IMR-90 (cell line): ENCODE measurements around the gene ACCSL. TPM values are rescaled to one million over a fixed set of nuclear protein-coding genes. Genes with fewer than 3 reads are reported as not detected.

ENCODE experiments used
- ATAC-seq: fragments of 200-7000 bp; cut with Tn5 transposase; 2 replicates; pipeline ENCODE4 v1.9.1; 2020; ENCODE audit warnings: low read depth, mild to moderate bottlenecking, moderate library complexity
- BruUV-seq: library from RNA; stranded (reverse); fragments of 400-500 nt; replicated peaks from 2 replicates; lab custom pipeline; 2021; lab: Mats Ljungman, UMichigan
- CTCF ChIA-PET: fragments of 300-600 bp; formaldehyde crosslinking; extraction: SDS; loops from one replicate; lab custom pipeline; 2021; ENCODE audit warnings: antibody characterized with exemption; lab: Yijun Ruan, JAX
- POLR2A ChIA-PET: fragments of 300-600 bp; sonication (Branson Sonifier 250); formaldehyde crosslinking; loops from one replicate; lab custom pipeline; 2022; ENCODE audit warnings: antibody characterized with exemption; ENCODE audit not compliant: unreplicated experiment; lab: Charles Lee
- DNase-seq: peaks from one replicate; pipeline ENCODE4 v3.0.0; 2013
- H2AFZ ChIP-seq: replicated peaks from 2 replicates; pipeline ENCODE3; 2013; ENCODE audit warnings: low read length, mild to moderate bottlenecking; ENCODE audit not compliant: poor library complexity
- H2AK5ac ChIP-seq: 2 replicates; pipeline ENCODE4 v1.6.1; 2013; ENCODE audit warnings: low read depth, low read length, inconsistent platforms
- H2AK9ac ChIP-seq: replicated peaks from 2 replicates; pipeline ENCODE3; 2013; ENCODE audit warnings: mild to moderate bottlenecking, low read depth, low read length, moderate library complexity; ENCODE audit not compliant: poor library complexity
- H2BK120ac ChIP-seq: 2 replicates; pipeline ENCODE4 v1.6.1; 2013; ENCODE audit warnings: low read depth, low read length, inconsistent platforms
- H2BK15ac ChIP-seq: 3 replicates; pipeline ENCODE4 v1.6.1; 2013; ENCODE audit warnings: low read depth, low read length, inconsistent platforms
- H2BK20ac ChIP-seq: 2 replicates; pipeline ENCODE4 v1.6.1; 2013; ENCODE audit warnings: low read depth, mild to moderate bottlenecking, inconsistent platforms, low read length, moderate library complexity
- H2BK5ac ChIP-seq: 2 replicates; pipeline ENCODE4 v1.6.1; 2013; ENCODE audit warnings: mild to moderate bottlenecking, low read depth, low read length, inconsistent platforms; ENCODE audit not compliant: poor library complexity, severe bottlenecking
- H3K14ac ChIP-seq: replicated peaks from 2 replicates; pipeline ENCODE4 v1.6.1; 2013; ENCODE audit warnings: low read depth, low read length, inconsistent platforms
- H3K18ac ChIP-seq: 2 replicates; pipeline ENCODE4 v1.6.1; 2013; ENCODE audit warnings: low read depth, low read length, control low read depth
- H3K23ac ChIP-seq: 2 replicates; pipeline ENCODE4 v1.6.1; 2013; ENCODE audit warnings: low read depth, low read length, inconsistent platforms
- H3K27ac ChIP-seq: 2 replicates; pipeline ENCODE4 v1.5.1; 2013; ENCODE audit warnings: mild to moderate bottlenecking, control low read depth, low read length; ENCODE audit not compliant: insufficient read depth
- H3K27me3 ChIP-seq: 2 replicates; pipeline ENCODE4 v1.6.1; 2013; ENCODE audit warnings: low read length; ENCODE audit not compliant: control insufficient read depth, insufficient read depth
- H3K36me3 ChIP-seq: 2 replicates; pipeline ENCODE4 v1.6.1; 2013; ENCODE audit warnings: low read length, mixed read lengths; ENCODE audit not compliant: control insufficient read depth, insufficient read depth
- H3K4ac ChIP-seq: 2 replicates; pipeline ENCODE4 v1.6.1; 2013; ENCODE audit warnings: low read depth, low read length, inconsistent platforms
- H3K4me1 ChIP-seq: 2 replicates; pipeline ENCODE4 v1.6.1; 2013; ENCODE audit warnings: low read length, mixed read lengths; ENCODE audit not compliant: control insufficient read depth, insufficient read depth
- H3K4me2 ChIP-seq: 2 replicates; pipeline ENCODE4 v1.6.1; 2013; ENCODE audit warnings: low read depth, mild to moderate bottlenecking, control low read depth, low read length, moderate library complexity
- H3K4me3 ChIP-seq: 2 replicates; pipeline ENCODE4 v1.5.1; 2013; ENCODE audit warnings: low read depth, mild to moderate bottlenecking, control low read depth, low read length, moderate library complexity; ENCODE audit not compliant: insufficient read depth
- H3K56ac ChIP-seq: 2 replicates; pipeline ENCODE4 v1.6.1; 2013; ENCODE audit warnings: low read length, inconsistent platforms; ENCODE audit not compliant: insufficient read depth; ENCODE audit errors: extremely low read depth
- H3K79me1 ChIP-seq, 2 experiments: 2 replicates each; pipeline ENCODE4 v1.6.1; 2013; ENCODE audit warnings: low read length in 2 of 2, inconsistent platforms in 1 of 2, low read depth in 1 of 2
- H3K9ac ChIP-seq: 2 replicates; pipeline ENCODE4 v1.6.1; 2013; ENCODE audit warnings: low read depth, low read length, control low read depth
- H3K9me1 ChIP-seq: 2 replicates; pipeline ENCODE4 v1.6.1; 2013; ENCODE audit warnings: low read length, inconsistent platforms; ENCODE audit not compliant: insufficient read depth
- H3K9me3 ChIP-seq: 2 replicates; pipeline ENCODE4 v1.6.1; 2013; ENCODE audit warnings: low read length; ENCODE audit not compliant: control insufficient read depth, insufficient read depth
- H4K20me1 ChIP-seq: 2 replicates; pipeline ENCODE4 v1.6.1; 2013; ENCODE audit warnings: low read length, inconsistent platforms; ENCODE audit not compliant: insufficient read depth
- H4K5ac ChIP-seq: 2 replicates; pipeline ENCODE4 v1.6.1; 2013; ENCODE audit warnings: mild to moderate bottlenecking, low read depth, low read length, control low read depth
- H4K8ac ChIP-seq, 2 experiments: 2 replicates each; pipeline ENCODE4 v1.6.1; 2013; ENCODE audit warnings: low read depth in 2 of 2, low read length in 2 of 2, control low read depth in 1 of 2, inconsistent platforms in 1 of 2
- H4K91ac ChIP-seq: 2 replicates; pipeline ENCODE4 v1.6.1; 2013; ENCODE audit warnings: low read depth, low read length, inconsistent platforms; ENCODE audit not compliant: insufficient read depth
- CEBPB ChIP-seq: IDR thresholded peaks from 2 replicates; pipeline ENCODE4 v1.6.1; 2012; ENCODE audit warnings: low read depth, low read length, improper control_type of control experiment
- SMC3 ChIP-seq: fragments of 150-350 bp; IDR thresholded peaks from 2 replicates; pipeline ENCODE4 v1.6.1; 2016; ENCODE audit warnings: low read depth, mild to moderate bottlenecking, antibody characterized with exemption, low read length, moderate library complexity
- WGBS, 2 experiments: methylation state at CpG; one replicate each; pipeline versions ENCODE4 v1.1.5 to v1.1.7; 2013; ENCODE audit warnings: missing lambda C conversion rate in 2 of 2; ENCODE audit not compliant: insufficient read length in 1 of 2; ENCODE audit errors: extremely low coverage in 2 of 2; 5-methylcytosine and 5-hydroxymethylcytosine counted together
- dilution Hi-C: fragments of 300-500 bp; cut with HindIII; formaldehyde crosslinking; loops from one replicate; pipeline ENCODE4 v1.14.3; 2018; ENCODE audit warnings: low sequenced_read_pairs; ENCODE audit not compliant: unreplicated experiment
- in situ Hi-C: fragments of 300-500 bp; cut with MboI; formaldehyde crosslinking; loops from 3 replicates; pipeline ENCODE4 v1.14.3; 2019; ENCODE audit warnings: low sequenced_read_pairs, inconsistent platforms, mixed read lengths
- intact Hi-C: fragments of 100-400 bp; cut with micrococcal nuclease; formaldehyde crosslinking; loops from 2 replicates; pipeline ENCODE4 v1.10.0; 2022
- polyA plus RNA-seq, 3 experiments: library from polyadenylated mRNA; depleted of rRNA; stranded (reverse); fragments of >200 nt; gene quantifications; 2 replicates each; pipeline ENCODE4 v1.2.3, GENCODE V29; 2012; ENCODE audit warnings: low replicate concordance in 1 of 3
- total RNA-seq: library from RNA; depleted of rRNA; stranded (reverse); fragments of >200 nt; gene quantifications from 2 replicates; pipeline ENCODE4 v1.2.3, GENCODE V29; 2012

The ACCSL gene
- total and polyA plus RNA-seq, 2 of the 4 experiments (the other 2 are of a cell fraction): not detected

DNA sequence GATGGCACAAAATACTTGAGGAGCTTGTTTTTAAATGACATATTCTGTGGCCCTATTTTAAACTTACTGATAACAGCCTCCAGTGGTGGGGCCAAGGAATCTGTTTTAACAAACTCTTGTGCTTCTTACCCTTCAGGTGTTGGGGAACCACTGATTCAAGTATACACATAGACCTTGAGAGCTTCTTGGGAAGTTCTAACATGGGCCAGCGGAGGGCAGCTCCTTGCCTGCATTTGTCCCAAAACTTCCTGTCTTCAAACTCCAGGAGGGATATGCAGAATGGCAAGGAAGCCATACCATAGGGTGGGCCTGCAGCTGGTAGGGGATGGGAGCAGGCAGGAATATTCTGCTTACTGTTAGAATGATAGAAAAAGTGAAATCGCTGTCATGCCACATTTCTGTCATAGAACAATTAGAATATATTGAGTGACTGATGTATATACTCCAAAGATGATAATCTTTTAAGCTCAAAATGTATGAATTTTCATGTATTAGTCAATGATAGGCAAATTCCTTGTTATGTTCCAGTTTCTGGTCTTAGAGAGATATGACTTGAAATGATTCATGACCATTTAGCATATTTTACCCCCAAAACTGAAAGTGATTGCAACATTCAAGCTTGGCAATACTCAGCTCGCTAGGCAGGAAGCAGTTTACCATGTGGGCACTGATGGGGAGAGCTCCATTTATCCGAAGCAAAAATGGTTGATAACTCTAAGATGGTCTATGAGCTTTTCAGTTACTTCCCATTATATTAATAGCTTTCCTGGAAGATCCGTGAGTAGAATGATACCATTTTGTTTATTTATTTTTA is 56.9 kb downstream of the ACCSL start:
- ATAC-seq (no peak), DNase-seq (no peak)
- ChIA-PET CTCF (interaction anchor here (0.7 to 4.5 kb wide), 3 partner anchors 10 to 185 kb away, joined by 3 to 29 read pairs (median 4); partner anchors contain the start of gene EXT2), POLR2A (interaction anchor here (0.5 kb wide), 1 partner anchor 12 kb away, joined by 4 read pairs; no protein-coding TSS in a partner anchor)
- peaks cover 31% of the 10 kb centered on the region for H4K20me1 ChIP-seq
- peaks cover 9% of the 10 kb centered on the region; the same call in 1 of the 2 replicates for H3K9me1 ChIP-seq
- no peak overlapping the region for H3K4me2 ChIP-seq
- H4K5ac ChIP-seq: no peak overlapping the region
- H3K4ac ChIP-seq: no peak overlapping the region
- no peaks in the 10 kb centered on the region for H3K9me3 ChIP-seq
- H3K14ac ChIP-seq: no peak overlapping the region
- H3K18ac ChIP-seq: no peak overlapping the region
- no peak overlapping the region for H2AK9ac ChIP-seq
- peaks cover 14% of the 10 kb centered on the region for H3K36me3 ChIP-seq
- H2BK120ac ChIP-seq: no peak overlapping the region
- in situ Hi-C loops (loop anchor here (25.0 kb wide), 1 partner anchor 808 kb away; no protein-coding TSS in a partner anchor), intact Hi-C loops (no loop called here), dilution Hi-C loops (no loop called here)
- BruUV-seq: no TSS peak
- H4K91ac ChIP-seq: no peak overlapping the region
- H3K56ac ChIP-seq: no peak overlapping the region
- H2AK5ac ChIP-seq: no peak overlapping the region
- H3K79me1 ChIP-seq: peaks cover 27 to 45% of the 10 kb centered on the region in 2 experiments; a peak in 3 of 4 replicates
- no peaks in the 10 kb centered on the region for H3K4me1 ChIP-seq
- H2BK5ac ChIP-seq: no peak overlapping the region
- no peak overlapping the region for H2BK15ac ChIP-seq
- H3K27ac ChIP-seq: no peak overlapping the region
- no peak for TF ChIP-seq SMC3
- peak; percentile 40; the same call in 1 of the 2 replicates for TF ChIP-seq CEBPB
- H2AFZ ChIP-seq: no peak overlapping the region
- no peak overlapping the region for H3K4me3 ChIP-seq
- H3K9ac ChIP-seq: no peak overlapping the region
- no peak overlapping the region for H4K8ac ChIP-seq
- no CpG with 5 or more reads among the region's 5 CpGs for WGBS, 2 experiments
- H2BK20ac ChIP-seq: no peak overlapping the region
- no peak overlapping the region for H3K23ac ChIP-seq
- H3K27me3 ChIP-seq: no peaks in the 10 kb centered on the region
